H9 (cell line): ENCODE measurements around the gene ASB5. TPM values are rescaled to one million over a fixed set of nuclear protein-coding genes. Genes with fewer than 3 reads are reported as not detected.

ENCODE experiments used
- DNase-seq: peaks from one replicate; pipeline ENCODE4 v3.0.0-alpha.2; 2017
- H2AFZ ChIP-seq: one replicate; pipeline ENCODE4 v1.6.1; 2013; ENCODE audit warnings: mild to moderate bottlenecking, low read length, control low read depth, moderate library complexity
- H2AK5ac ChIP-seq: 2 replicates; pipeline ENCODE4 v1.6.1; 2013; ENCODE audit warnings: low read length, control low read depth, mixed read lengths; ENCODE audit not compliant: insufficient read length
- H2BK120ac ChIP-seq: one replicate; pipeline ENCODE4 v1.6.1; 2013; ENCODE audit warnings: low read depth, mild to moderate bottlenecking, low read length, control low read depth, inconsistent platforms; ENCODE audit not compliant: poor library complexity, severe bottlenecking
- H2BK12ac ChIP-seq: 2 replicates; pipeline ENCODE4 v1.6.1; 2013; ENCODE audit warnings: low read length, control low read depth, mixed read lengths, low read depth; ENCODE audit not compliant: insufficient read length
- H2BK15ac ChIP-seq: 2 replicates; pipeline ENCODE4 v1.6.1; 2013; ENCODE audit warnings: low read depth, low read length, control low read depth
- H2BK20ac ChIP-seq: one replicate; pipeline ENCODE4 v1.6.1; 2013; ENCODE audit warnings: low read depth, mild to moderate bottlenecking, low read length, control low read depth, inconsistent platforms; ENCODE audit not compliant: poor library complexity, severe bottlenecking
- H2BK5ac ChIP-seq: 2 replicates; pipeline ENCODE4 v1.6.1; 2013; ENCODE audit warnings: low read length, control low read depth, mixed read lengths; ENCODE audit not compliant: insufficient read length
- H3K14ac ChIP-seq: 2 replicates; pipeline ENCODE4 v1.6.1; 2013; ENCODE audit warnings: low read length, control low read depth; ENCODE audit not compliant: insufficient read depth
- H3K18ac ChIP-seq: 2 replicates; pipeline ENCODE4 v1.6.1; 2013; ENCODE audit warnings: low read depth, mild to moderate bottlenecking, mixed read lengths, low read length, control low read depth; ENCODE audit not compliant: insufficient read length
- H3K23ac ChIP-seq: 2 replicates; pipeline ENCODE4 v1.6.1; 2013; ENCODE audit warnings: low read length, control low read depth, mixed read lengths, low read depth; ENCODE audit not compliant: insufficient read length
- H3K23me2 ChIP-seq: 2 replicates; pipeline ENCODE4 v1.6.1; 2013; ENCODE audit warnings: low read depth, mild to moderate bottlenecking, mixed read lengths, low read length, control low read depth; ENCODE audit not compliant: insufficient read length, poor library complexity, severe bottlenecking
- H3K27ac ChIP-seq: 2 replicates; pipeline ENCODE4 v1.5.1; 2013; ENCODE audit warnings: low read length, control low read depth, mixed read lengths, low read depth; ENCODE audit not compliant: insufficient read length
- H3K27me3 ChIP-seq: 2 replicates; pipeline ENCODE4 v1.6.1; 2013; ENCODE audit warnings: low read length, control low read depth, inconsistent platforms; ENCODE audit not compliant: insufficient read depth
- H3K4ac ChIP-seq: 2 replicates; pipeline ENCODE4 v1.6.1; 2013; ENCODE audit warnings: low read depth, mild to moderate bottlenecking, control low read depth, inconsistent platforms, low read length, moderate library complexity
- H3K4me1 ChIP-seq: 2 replicates; pipeline ENCODE4 v1.6.1; 2013; ENCODE audit warnings: low read length, control low read depth, inconsistent platforms; ENCODE audit not compliant: insufficient read depth
- H3K4me2 ChIP-seq: 2 replicates; pipeline ENCODE4 v1.6.1; 2013; ENCODE audit warnings: low read length, control low read depth, mixed read lengths; ENCODE audit not compliant: insufficient read length, insufficient read depth
- H3K56ac ChIP-seq: 2 replicates; pipeline ENCODE4 v1.6.1; 2013; ENCODE audit warnings: low read depth, mild to moderate bottlenecking, mixed read lengths, low read length, control low read depth; ENCODE audit not compliant: insufficient read length
- H3K79me1 ChIP-seq: 2 replicates; pipeline ENCODE4 v1.6.1; 2013; ENCODE audit warnings: low read depth, mild to moderate bottlenecking, moderate library complexity, low read length, control low read depth, inconsistent platforms; ENCODE audit not compliant: insufficient read depth, poor library complexity, severe bottlenecking
- H3K79me2 ChIP-seq: 2 replicates; pipeline ENCODE4 v1.6.1; 2013; ENCODE audit warnings: low read length, control low read depth, inconsistent platforms; ENCODE audit not compliant: insufficient read depth
- H3K9ac ChIP-seq: 2 replicates; pipeline ENCODE4 v1.6.1; 2013; ENCODE audit warnings: low read length, control low read depth, mixed read lengths; ENCODE audit not compliant: insufficient read length; ENCODE audit errors: extremely low read depth
- H3K9me3 ChIP-seq: one replicate; pipeline ENCODE4 v1.6.1; 2013; ENCODE audit warnings: low read depth, low read length, inconsistent platforms; ENCODE audit not compliant: control insufficient read depth
- H3T11ph ChIP-seq: one replicate; pipeline ENCODE4 v1.6.1; 2013; ENCODE audit warnings: mild to moderate bottlenecking, low read length, control low read depth, inconsistent platforms
- H4K20me1 ChIP-seq: one replicate; pipeline ENCODE4 v1.6.1; 2013; ENCODE audit not compliant: control insufficient read depth, insufficient read length, insufficient read depth
- H4K5ac ChIP-seq: 2 replicates; pipeline ENCODE4 v1.6.1; 2013; ENCODE audit warnings: low read depth, mild to moderate bottlenecking, mixed read lengths, low read length, control low read depth; ENCODE audit not compliant: insufficient read length
- H4K8ac ChIP-seq: replicated peaks from 2 replicates; pipeline ENCODE4 v1.6.1; 2013; ENCODE audit warnings: low read length, control low read depth, mixed read lengths, low read depth; ENCODE audit not compliant: insufficient read length
- H4K91ac ChIP-seq: 2 replicates; pipeline ENCODE4 v1.6.1; 2013; ENCODE audit warnings: low read depth, mild to moderate bottlenecking, moderate library complexity, mixed read lengths, low read length, control low read depth; ENCODE audit not compliant: insufficient read length
- H3K27ac Mint-ChIP-seq, 3 experiments: 2 replicates in 2 of 3; 3 replicates in 1 of 3; pipeline ENCODE4 v1.8.0; 2020 to 2021; ENCODE audit warnings: mixed read lengths in 3 of 3, mild to moderate bottlenecking in 1 of 3, moderate library complexity in 1 of 3
- H3K27me3 Mint-ChIP-seq: 2 replicates; pipeline ENCODE4 v1.8.0; 2021; ENCODE audit warnings: low read depth, mild to moderate bottlenecking, moderate library complexity, mixed read lengths
- H3K36me3 Mint-ChIP-seq, 3 experiments: 2 replicates in 2 of 3; 3 replicates in 1 of 3; pipeline ENCODE4 v1.8.0; 2020 to 2021; ENCODE audit warnings: low read depth in 3 of 3, mixed read lengths in 3 of 3; ENCODE audit not compliant: insufficient read depth in 1 of 3
- H3K4me1 Mint-ChIP-seq, 2 experiments: 2 replicates each; pipeline ENCODE4 v1.8.0; 2020; ENCODE audit warnings: mixed read lengths in 2 of 2
- H3K4me3 Mint-ChIP-seq, 2 experiments: 2 replicates in 1 of 2; 3 replicates in 1 of 2; pipeline ENCODE4 v1.8.0; 2020 to 2021; ENCODE audit warnings: mild to moderate bottlenecking in 2 of 2, mixed read lengths in 2 of 2, moderate library complexity in 1 of 2
- H3K9me3 Mint-ChIP-seq, 2 experiments: 2 replicates in 1 of 2; 3 replicates in 1 of 2; pipeline ENCODE4 v1.8.0; 2020; ENCODE audit warnings: mild to moderate bottlenecking in 2 of 2, mixed read lengths in 2 of 2, moderate library complexity in 1 of 2
- WGBS: extraction: QIAGEN DNeasy Blood & Tissue Kit; methylation state at CpG from one replicate; pipeline ENCODE4 v1.1.7; 2013; ENCODE audit warnings: missing lambda C conversion rate, low lambda C conversion rate, mixed read lengths; ENCODE audit not compliant: insufficient read length; ENCODE audit errors: extremely low coverage; 5-methylcytosine and 5-hydroxymethylcytosine counted together
- total RNA-seq: library from RNA; stranded (reverse); gene quantifications from 2 replicates; pipeline ENCODE4 v1.2.1, GENCODE V29; 2021
- TF ChIP-seq, protein P1 (sequence below): fragments of 200-600 bp; sonication (generic); conservative IDR thresholded peaks from 3 replicates; pipeline ENCODE4 v1.8.0; 2021; ENCODE audit warnings: antibody characterized with exemption, mild to moderate bottlenecking

The ASB5 gene
- total RNA-seq, 1 experiment from 2014 or later, result not detected

DNA sequence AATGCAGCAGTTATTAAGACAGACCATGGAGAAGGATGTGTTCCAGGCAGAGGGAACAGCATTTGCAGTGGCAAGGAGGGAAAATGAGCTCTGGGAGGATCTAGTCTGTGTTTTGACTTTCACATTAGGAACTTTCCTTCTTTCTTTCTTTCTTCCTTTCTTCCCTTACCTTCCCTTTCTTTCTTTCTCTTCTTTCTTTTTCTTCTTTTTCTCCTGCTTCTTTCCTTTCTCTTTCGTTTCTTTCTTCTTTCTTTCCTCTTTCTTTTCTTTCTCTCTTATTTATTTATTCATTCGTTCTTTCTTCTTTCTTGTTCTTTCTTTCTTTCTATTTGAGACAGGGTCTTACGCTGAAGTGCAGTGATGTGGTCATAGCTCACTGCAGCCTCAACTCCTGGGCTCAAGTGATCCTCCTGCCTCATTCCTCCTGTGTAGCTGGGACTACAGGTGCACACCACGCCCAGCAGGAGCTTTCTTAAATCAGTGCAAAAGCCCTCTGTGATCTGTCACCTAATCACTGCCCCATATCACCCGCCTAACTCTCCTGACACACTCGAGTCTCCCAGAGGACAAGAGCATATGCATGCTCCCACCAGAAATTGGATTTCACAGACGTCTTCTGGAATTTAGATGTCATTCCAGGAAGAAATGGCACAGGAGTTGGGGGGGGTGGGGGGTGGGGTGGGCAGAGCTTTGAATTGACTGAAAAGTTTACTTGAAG, 58.3 kb downstream of the ASB5 start:
- Histone ChIP-seq H3K56ac (no peak overlapping the region), H3T11ph (no peak overlapping the region), H2BK20ac (no peak overlapping the region), H3K23ac (no peak overlapping the region), H3K14ac (no peak overlapping the region), H3K4ac (no peak overlapping the region), H3K9me3 (no peaks in the 10 kb centered on the region), H4K5ac (no peak overlapping the region), H2AK5ac (no peak overlapping the region), H3K18ac (no peak overlapping the region), H3K23me2 (no peaks in the 10 kb centered on the region), H2AFZ (no peak overlapping the region), H3K27me3 (no peaks in the 10 kb centered on the region), H2BK5ac (no peak overlapping the region), H3K4me2 (no peak overlapping the region), H3K27ac (no peak overlapping the region), H2BK12ac (no peak overlapping the region), H3K79me1 (no peaks in the 10 kb centered on the region), H4K8ac (no peak overlapping the region), H2BK15ac (no peak overlapping the region), H3K9ac (no peak overlapping the region), H2BK120ac (no peak overlapping the region), H4K91ac (no peak overlapping the region), H3K79me2 (no peaks in the 10 kb centered on the region), H4K20me1 (no peaks in the 10 kb centered on the region), H3K4me1 (no peaks in the 10 kb centered on the region)
- Mint-ChIP-seq H3K27ac (no peak overlapping the region), H3K36me3 (peaks cover 0 to 5% (median 0%) of the 10 kb centered on the region in 3 experiments; a peak in 2 of 7 replicates), H3K9me3 (peaks cover 0 to 7% of the 10 kb centered on the region in 2 experiments; a peak in 3 of 5 replicates), H3K27me3 (no peaks in the 10 kb centered on the region), H3K4me1 (peaks cover 9 to 11% of the 10 kb centered on the region in 2 experiments), H3K4me3 (no peak overlapping the region)
- TF ChIP-seq, protein P1, sequence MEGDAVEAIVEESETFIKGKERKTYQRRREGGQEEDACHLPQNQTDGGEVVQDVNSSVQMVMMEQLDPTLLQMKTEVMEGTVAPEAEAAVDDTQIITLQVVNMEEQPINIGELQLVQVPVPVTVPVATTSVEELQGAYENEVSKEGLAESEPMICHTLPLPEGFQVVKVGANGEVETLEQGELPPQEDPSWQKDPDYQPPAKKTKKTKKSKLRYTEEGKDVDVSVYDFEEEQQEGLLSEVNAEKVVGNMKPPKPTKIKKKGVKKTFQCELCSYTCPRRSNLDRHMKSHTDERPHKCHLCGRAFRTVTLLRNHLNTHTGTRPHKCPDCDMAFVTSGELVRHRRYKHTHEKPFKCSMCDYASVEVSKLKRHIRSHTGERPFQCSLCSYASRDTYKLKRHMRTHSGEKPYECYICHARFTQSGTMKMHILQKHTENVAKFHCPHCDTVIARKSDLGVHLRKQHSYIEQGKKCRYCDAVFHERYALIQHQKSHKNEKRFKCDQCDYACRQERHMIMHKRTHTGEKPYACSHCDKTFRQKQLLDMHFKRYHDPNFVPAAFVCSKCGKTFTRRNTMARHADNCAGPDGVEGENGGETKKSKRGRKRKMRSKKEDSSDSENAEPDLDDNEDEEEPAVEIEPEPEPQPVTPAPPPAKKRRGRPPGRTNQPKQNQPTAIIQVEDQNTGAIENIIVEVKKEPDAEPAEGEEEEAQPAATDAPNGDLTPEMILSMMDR, result no peak
- 100% methylated on average over 2 of the region's 7 CpGs for WGBS
- DNase-seq, result no peak
